Kidney capillary endothelial cell (primary cell): ENCODE results near the gene MED12L.

Experiments
- DNase-seq: peaks from one replicate; pipeline ENCODE4 v3.0.0-alpha.2; 2018; ENCODE audit warnings: low spot score

The MED12L gene

DNA sequence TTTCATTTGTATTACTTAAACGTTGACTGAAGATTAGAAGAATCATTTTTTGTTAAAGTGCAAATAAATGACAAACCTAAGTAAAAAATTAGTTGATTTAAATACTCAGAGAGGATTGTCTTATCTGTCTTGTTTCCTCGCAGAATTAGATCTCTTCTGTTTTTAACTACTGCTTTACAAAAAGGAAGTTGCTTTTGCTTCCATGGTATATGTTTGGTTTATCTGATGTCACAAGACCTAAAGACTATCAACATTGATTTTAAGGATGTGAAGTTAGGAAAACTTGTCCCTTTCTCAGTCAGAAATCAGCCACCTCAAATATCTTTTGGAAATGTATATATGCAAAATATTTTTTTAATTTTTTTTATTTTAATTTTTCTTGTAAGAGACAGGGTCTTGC lies 88.9 kb downstream of the MED12L start:
- no peak for DNase-seq

GRCh38 chr3:151175952-151176351 lies 90.5 kb downstream of the MED12L start:
- no peak for DNase-seq

DNA sequence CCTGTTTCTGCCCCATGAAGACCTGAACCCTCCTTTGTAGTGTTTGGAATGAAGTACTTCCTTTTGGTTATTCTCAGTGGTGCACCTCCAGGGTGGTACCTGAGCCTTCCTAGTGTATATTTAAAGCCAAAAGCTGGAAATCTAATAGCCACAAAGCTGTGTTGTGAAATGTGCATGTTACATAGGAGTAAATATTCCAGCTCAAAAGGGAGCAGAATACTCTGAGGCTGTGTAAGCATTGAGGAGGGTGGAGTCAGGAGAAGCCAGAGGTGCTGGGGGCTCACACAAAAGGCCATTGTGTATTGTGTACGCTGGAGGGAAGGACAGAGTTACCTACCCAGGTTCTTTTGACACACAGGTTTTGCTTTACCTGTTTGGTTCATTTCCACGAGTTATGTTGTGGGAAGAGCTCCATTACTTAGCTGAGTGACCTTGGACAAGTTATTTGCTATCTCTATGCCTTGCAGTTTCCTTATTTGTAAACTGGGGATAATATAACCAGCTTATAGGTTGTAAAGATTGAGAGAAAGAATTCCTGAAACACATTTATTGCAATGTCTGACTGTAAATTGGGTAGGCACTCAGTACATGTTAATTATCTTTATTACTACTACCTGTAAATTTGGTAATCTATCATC lies 92.9 kb downstream of the MED12L start:
- no peak for DNase-seq

- DNase-seq, result no peak
Measured at GRCh38 chr3:151182349-151183079, 97.0 kb downstream of the MED12L start.

DNA sequence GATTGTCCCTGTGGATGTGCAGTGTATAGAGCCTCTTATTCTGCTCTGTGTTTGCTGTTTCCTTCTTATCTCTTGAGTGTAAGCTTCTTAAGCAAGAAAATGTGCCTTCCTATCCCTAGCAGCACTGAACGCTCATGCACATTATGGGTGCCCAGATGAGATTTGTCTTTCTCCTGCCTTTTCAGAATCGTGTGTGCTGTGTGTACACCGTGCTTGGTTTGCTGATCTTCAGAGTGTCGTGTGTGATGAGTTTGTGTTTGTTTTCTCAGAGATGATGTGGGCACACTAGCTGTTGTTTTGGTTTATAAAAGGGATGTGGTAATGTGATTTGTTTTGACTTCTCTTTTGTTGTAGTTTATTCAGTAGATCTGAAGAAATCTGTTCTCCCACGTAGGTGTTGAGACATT lies 97.8 kb downstream of the MED12L start:
- DNase-seq, result no peak

- no peak for DNase-seq
Measured at GRCh38 chr3:151191095-151191494, 105.6 kb downstream of the MED12L start.

- no peak for DNase-seq
Measured at GRCh38 chr3:151192545-151192944, 107.1 kb downstream of the MED12L start.

DNA sequence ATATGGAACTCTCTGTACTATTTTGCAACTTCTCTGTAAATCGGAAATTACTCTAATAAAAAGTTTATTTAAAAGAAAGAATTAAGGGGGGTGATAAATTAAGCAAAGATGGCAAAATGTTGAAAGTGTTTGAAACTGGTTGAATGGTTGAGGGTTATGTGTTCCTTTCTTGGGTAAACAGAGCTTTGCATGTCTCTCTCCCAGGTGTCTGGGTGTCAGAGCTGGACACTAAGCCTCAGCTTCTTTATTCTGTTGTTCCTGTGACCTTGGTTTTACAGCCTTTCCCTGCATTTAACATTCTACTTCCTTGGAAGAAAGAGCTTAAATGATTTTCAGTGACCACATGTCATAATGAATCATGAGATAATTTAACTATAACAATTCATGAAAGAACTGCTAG lies 110.4 kb downstream of the MED12L start:
- DNase-seq, result no peak

DNA sequence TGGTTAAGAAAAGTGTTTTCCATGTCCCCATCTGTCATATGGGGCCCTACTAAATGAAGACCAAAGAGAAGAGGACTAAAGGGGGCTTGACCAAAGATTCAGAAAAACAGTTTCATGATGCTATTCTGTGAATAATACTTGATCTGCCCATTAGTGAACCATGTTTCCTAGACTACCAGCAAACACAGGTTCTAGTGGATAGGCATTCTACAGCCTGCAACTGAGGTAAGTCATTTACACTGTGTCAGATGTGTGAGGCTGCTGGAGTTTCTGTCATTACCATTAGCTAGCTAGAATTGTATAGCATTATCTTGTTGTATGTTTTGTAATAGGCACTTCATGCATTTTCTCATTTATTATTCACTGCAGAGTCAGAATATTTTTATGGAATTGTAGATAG lies 111.0 kb downstream of the MED12L start:
- no peak for DNase-seq

- DNase-seq, result no peak
Measured at GRCh38 chr3:151197228-151197627, 111.8 kb downstream of the MED12L start.

GRCh38 chr3:151197981-151198767 lies 112.7 kb downstream of the MED12L start:
- no peak for DNase-seq

GRCh38 chr3:151198849-151199248 lies 113.4 kb downstream of the MED12L start:
- no peak for DNase-seq

GRCh38 chr3:151199554-151200438 lies 114.3 kb downstream of the MED12L start:
- DNase-seq, result no peak

DNA sequence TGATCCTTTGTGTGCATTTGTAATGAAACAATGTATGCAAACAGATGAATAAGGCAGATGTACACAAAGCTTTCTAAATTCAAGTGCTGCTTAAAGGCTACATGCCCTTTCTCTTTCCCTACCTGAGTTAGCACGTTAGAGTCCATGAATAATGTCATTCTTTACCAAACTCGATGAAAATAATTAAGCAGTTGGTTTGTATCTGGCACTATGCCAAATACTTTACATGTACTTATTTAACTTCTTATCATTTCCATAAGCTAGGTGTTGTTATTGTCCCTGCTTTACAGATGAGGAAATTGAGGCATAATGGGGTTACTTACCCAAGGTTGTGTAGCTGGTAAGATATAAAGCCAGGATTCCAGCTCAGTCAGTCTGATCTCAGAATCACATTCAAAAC lies 115.1 kb downstream of the MED12L start:
- no peak for DNase-seq

DNA sequence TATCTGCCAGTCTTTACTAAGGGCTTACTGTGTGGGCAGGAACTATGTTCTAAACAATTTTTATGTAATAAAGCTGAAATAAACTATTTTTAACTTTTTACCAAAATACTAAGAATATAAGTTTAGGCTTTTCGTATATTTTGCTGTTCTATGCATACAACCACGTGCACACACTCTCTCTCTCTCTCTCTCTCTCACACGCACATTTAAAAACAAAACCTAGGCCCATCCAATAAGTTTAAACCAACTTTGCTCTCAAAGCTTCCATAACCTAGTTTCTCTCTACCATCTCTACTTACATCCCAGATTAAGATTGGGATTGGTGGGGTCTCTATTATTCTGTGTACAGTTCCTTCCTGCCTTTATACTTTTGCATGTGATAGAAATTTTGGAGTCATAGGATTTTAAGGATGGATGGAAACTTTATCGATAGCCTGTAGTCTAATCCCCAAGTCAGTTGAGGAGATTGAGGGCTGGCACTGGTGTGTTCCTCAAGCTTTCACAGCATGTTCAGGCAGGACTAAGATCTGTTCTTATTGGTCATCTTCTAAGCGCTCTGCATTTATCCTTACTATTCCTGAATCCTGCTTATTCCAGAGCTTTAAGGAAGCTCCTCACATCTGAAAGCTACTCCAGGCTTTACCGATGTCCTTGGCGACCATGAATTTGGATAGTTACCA lies 115.7 kb downstream of the MED12L start:
- DNase-seq, result no peak

- no peak for DNase-seq
Measured at GRCh38 chr3:151203051-151203420, 117.6 kb downstream of the MED12L start, which contains the start of gene GPR171. TSS of gene GPR171 (minus strand) at chr3:151203216. CDS start at chr3:151199386, 3,830 bp downstream.

GRCh38 chr3:151204530-151205402 lies 119.3 kb downstream of the MED12L start:
- no peak for DNase-seq

GRCh38 chr3:151205482-151205881 lies 120.0 kb downstream of the MED12L start:
- DNase-seq, result no peak

DNA sequence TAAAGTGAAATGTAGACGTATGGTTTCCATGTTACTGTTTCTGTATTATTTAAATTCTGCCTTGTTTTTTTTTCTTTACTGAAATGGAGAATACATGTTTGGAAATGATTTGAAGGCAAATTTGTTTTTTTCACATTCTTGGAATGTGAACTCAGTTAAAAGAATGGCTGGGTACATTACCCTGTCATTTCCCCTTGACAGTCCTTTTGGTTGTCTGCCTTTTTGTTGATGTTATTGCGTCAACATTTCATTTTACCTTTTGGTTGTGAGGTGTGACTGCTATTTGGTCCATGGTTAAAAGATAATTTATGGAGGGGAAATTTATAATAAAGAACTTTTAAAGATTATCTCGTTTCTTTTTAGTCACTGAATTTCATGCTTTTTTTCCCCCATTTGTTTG lies 120.7 kb downstream of the MED12L start:
- no peak for DNase-seq

- DNase-seq, result no peak
Measured at GRCh38 chr3:151209654-151210053, 124.2 kb downstream of the MED12L start.
